DND-41 (cell line): Measurements from ENCODE around the gene DOP1A.

Source experiments
- ATAC-seq: fragments of 200-7000 bp; cut with Tn5 transposase; 3 replicates; pipeline ENCODE4 v1.9.1; 2021; ENCODE audit warnings: low read depth; ENCODE audit not compliant: insufficient read depth
- DNase-seq: peaks from one replicate; pipeline ENCODE4 v3.0.0-alpha.2; 2020
- H2AFZ ChIP-seq: 2 replicates; pipeline ENCODE4 v1.6.0; 2012; ENCODE audit warnings: low read depth, low read length
- H3K27ac ChIP-seq: 2 replicates; pipeline ENCODE4 v1.5.1; 2012; ENCODE audit warnings: low read length, inconsistent platforms
- H3K27me3 ChIP-seq: fragments of 200-600 bp; sonication (generic); 2 replicates; pipeline ENCODE4 v1.6.0; 2012; ENCODE audit warnings: low read length, mild to moderate bottlenecking, inconsistent platforms; ENCODE audit not compliant: insufficient read depth, poor library complexity
- H3K36me3 ChIP-seq: 2 replicates; pipeline ENCODE4 v1.5.1; 2012; ENCODE audit warnings: low read length, inconsistent platforms; ENCODE audit not compliant: insufficient read depth
- H3K4me1 ChIP-seq: 2 replicates; pipeline ENCODE4 v1.5.1; 2012; ENCODE audit warnings: mild to moderate bottlenecking, low read length; ENCODE audit not compliant: insufficient read depth
- H3K4me2 ChIP-seq: 2 replicates; pipeline ENCODE4 v1.6.0; 2012; ENCODE audit warnings: mild to moderate bottlenecking, moderate library complexity, low read length, inconsistent platforms; ENCODE audit not compliant: insufficient read depth
- H3K4me3 ChIP-seq, 2 experiments: fragments of 200-600 bp in 1 of 2; shearing (Covaris generic) in 1 of 2; 2 replicates each; pipeline ENCODE4 v1.5.1; 2012 to 2016; ENCODE audit warnings: inconsistent platforms in 2 of 2, low read length in 2 of 2, mild to moderate bottlenecking in 2 of 2, low read depth in 1 of 2, moderate library complexity in 1 of 2
- H3K79me2 ChIP-seq: 2 replicates; pipeline ENCODE4 v1.6.0; 2012; ENCODE audit warnings: low read length, inconsistent platforms; ENCODE audit not compliant: insufficient read depth
- H3K9ac ChIP-seq: 2 replicates; pipeline ENCODE4 v1.6.0; 2012; ENCODE audit warnings: low read depth, mild to moderate bottlenecking, inconsistent platforms, low read length, moderate library complexity
- H3K9me3 ChIP-seq: 2 replicates; pipeline ENCODE4 v1.5.1; 2012; ENCODE audit warnings: low read length, moderate library complexity, mild to moderate bottlenecking, inconsistent platforms; ENCODE audit not compliant: insufficient read depth, severe bottlenecking
- H4K20me1 ChIP-seq: 2 replicates; pipeline ENCODE4 v1.6.0; 2012; ENCODE audit warnings: low read length; ENCODE audit not compliant: insufficient read depth
- EZH2 ChIP-seq: IDR thresholded peaks from 3 replicates; pipeline ENCODE4 v1.6.1; 2012; ENCODE audit warnings: borderline replicate concordance, low read depth, mild to moderate bottlenecking, moderate library complexity, low read length, inconsistent platforms; ENCODE audit not compliant: severe bottlenecking
- TF ChIP-seq, protein P1 (sequence below): IDR thresholded peaks from 2 replicates; pipeline ENCODE4 v1.5.1; 2012; ENCODE audit warnings: borderline replicate concordance, low read length, moderate library complexity, mild to moderate bottlenecking; ENCODE audit not compliant: poor library complexity, severe bottlenecking; ENCODE audit errors: extremely low read depth

Gene DOP1A, protein sequence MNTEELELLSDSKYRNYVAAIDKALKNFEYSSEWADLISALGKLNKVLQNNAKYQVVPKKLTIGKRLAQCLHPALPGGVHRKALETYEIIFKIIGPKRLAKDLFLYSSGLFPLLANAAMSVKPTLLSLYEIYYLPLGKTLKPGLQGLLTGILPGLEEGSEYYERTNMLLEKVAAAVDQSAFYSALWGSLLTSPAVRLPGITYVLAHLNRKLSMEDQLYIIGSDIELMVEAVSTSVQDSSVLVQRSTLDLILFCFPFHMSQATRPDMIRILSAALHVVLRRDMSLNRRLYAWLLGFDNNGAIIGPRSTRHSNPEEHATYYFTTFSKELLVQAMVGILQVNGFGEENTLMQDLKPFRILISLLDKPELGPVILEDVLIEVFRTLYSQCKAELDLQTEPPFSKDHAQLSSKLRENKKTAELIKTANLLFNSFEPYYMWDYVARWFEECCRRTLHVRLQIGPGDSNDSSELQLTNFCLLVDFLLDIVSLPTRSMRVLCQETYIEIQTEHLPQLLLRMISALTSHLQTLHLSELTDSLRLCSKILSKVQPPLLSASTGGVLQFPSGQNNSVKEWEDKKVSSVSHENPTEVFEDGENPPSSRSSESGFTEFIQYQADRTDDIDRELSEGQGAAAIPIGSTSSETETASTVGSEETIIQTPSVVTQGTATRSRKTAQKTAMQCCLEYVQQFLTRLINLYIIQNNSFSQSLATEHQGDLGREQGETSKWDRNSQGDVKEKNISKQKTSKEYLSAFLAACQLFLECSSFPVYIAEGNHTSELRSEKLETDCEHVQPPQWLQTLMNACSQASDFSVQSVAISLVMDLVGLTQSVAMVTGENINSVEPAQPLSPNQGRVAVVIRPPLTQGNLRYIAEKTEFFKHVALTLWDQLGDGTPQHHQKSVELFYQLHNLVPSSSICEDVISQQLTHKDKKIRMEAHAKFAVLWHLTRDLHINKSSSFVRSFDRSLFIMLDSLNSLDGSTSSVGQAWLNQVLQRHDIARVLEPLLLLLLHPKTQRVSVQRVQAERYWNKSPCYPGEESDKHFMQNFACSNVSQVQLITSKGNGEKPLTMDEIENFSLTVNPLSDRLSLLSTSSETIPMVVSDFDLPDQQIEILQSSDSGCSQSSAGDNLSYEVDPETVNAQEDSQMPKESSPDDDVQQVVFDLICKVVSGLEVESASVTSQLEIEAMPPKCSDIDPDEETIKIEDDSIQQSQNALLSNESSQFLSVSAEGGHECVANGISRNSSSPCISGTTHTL (N-terminal part only)

DNA sequence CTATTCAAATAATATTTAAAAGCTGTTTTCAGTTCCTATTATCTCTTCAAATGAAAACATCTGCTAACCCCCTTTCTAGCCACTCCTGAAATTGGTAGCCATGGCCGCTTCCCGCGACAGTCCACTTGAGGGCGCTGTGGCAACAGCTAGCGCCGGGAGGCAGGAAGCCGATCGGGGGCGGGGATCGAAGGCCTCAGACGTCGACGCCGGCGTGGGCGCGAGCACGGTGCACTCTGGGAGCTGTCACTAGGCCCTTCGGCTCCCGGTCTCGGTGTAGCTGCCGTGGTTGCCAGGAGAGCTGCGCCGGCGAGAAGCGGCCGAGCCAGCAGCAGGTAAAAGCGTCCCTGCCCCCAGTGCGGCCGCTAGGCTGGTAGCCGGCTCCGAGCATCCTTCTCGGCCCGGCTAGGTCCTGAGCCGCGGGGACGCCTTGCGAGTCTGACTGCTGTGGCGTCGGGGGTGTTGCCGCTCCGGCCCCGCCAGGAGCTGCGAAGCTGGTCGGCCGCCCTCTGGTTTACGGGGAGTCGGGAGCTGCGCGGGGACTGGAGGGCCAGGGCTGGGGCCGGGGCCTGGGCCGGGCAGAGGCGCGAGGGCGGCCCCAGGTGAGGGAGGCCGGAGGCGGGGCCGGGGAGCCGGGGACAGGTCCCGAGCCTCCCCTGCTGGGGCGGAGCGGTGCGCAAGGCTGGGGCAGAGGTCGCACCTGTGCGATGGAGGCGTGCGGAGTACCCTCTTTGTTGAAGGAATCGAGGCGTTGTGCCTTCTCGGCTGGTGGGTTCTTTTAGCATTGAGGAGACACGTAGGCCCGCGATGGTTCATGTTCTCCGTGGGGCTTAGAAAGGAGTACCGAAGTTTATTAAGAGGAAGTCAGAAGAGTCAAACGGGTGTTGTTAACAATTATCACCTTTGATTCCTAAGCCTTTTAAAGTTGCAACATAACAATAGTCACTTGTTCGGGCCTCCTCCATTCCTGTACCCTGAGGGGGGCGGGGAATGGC lies at the start of gene DOP1A:
TSS of gene DOP1A (plus strand) at position 224 of the 992 bp plus-strand sequence. CDS start 29,307 bp downstream, outside the sequence.
- no peaks in the 10 kb centered on the region for H4K20me1 ChIP-seq

DNA sequence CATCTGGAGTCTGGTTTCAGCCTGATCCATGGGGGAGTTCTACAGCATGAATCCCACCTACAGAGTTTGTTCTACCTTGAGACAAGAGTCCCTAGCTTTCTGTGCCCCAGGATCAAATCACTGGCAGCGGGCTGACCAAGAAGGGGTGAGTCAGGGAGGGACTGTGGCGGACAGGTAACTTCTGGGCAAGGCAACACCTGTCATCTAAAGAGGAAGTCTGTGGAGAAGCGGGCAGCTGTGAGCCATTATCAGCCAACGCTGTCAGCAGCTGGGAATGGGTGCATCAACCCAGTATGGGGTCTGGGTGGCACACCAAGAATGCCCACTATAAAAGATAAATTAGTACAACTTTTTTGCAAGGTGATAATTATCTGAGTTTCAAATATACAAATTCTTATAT lies 47.7 kb upstream of the DOP1A start:
- TF ChIP-seq, protein P1, sequence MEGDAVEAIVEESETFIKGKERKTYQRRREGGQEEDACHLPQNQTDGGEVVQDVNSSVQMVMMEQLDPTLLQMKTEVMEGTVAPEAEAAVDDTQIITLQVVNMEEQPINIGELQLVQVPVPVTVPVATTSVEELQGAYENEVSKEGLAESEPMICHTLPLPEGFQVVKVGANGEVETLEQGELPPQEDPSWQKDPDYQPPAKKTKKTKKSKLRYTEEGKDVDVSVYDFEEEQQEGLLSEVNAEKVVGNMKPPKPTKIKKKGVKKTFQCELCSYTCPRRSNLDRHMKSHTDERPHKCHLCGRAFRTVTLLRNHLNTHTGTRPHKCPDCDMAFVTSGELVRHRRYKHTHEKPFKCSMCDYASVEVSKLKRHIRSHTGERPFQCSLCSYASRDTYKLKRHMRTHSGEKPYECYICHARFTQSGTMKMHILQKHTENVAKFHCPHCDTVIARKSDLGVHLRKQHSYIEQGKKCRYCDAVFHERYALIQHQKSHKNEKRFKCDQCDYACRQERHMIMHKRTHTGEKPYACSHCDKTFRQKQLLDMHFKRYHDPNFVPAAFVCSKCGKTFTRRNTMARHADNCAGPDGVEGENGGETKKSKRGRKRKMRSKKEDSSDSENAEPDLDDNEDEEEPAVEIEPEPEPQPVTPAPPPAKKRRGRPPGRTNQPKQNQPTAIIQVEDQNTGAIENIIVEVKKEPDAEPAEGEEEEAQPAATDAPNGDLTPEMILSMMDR = no peak
- no peak for TF ChIP-seq EZH2

More for the DNA sequence above, at the start of gene DOP1A:
- peak within 1 kb of the TSS; percentile 63 to 65 for H3K4me3 ChIP-seq
- peak within 1 kb of the TSS; percentile 80 for H2AFZ ChIP-seq
- peaks cover 69% of the 10 kb centered on the region for H3K79me2 ChIP-seq
- H3K9me3 ChIP-seq = no peaks in the 10 kb centered on the region
- TF ChIP-seq, protein P1 = peak; percentile 98
- TF ChIP-seq EZH2 = no peak
- no peaks in the 10 kb centered on the region for H3K27me3 ChIP-seq
- H3K9ac ChIP-seq = peak within 1 kb of the TSS; percentile 69
- ATAC-seq (peak; percentile 91), DNase-seq (peak; percentile 95)
- H3K4me2 ChIP-seq = peak within 1 kb of the TSS; percentile 78
- H3K27ac ChIP-seq = peak within 1 kb of the TSS; percentile 51
- peaks cover 60% of the 10 kb centered on the region for H3K4me1 ChIP-seq
- H3K36me3 ChIP-seq = no peaks in the 10 kb centered on the region; the same call in 1 of the 2 replicates

DNA sequence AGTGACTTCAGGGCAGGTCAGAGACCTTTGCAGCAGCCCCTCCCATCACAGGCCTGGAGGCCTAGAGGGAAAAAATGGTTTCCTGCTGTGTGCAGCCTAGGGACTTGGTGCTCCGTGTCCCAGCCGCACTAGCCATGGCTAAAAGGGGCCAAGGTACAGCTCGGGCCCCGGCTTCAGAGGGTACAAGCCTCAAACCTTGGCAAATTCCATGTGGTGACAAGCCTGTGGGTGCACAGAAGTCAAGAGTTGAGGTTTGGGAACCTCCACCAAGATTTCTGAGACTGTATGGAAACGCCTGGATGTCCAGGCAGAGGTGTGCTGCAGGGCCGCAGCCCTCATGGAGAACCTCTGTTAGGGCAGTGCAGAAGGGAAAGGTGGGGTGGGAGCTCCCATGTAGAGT lies 35.8 kb upstream of the DOP1A start:
- H4K20me1 ChIP-seq = no peaks in the 10 kb centered on the region
- no peaks in the 10 kb centered on the region for H3K27me3 ChIP-seq
- TF ChIP-seq EZH2 = no peak
- TF ChIP-seq, protein P1 = no peak
- no peak overlapping the region for H3K27ac ChIP-seq
- peaks cover 28% of the 10 kb centered on the region for H3K9me3 ChIP-seq
- no peaks in the 10 kb centered on the region for H3K79me2 ChIP-seq
- no peak overlapping the region for H3K9ac ChIP-seq
- H2AFZ ChIP-seq = no peak overlapping the region
- peaks cover 36% of the 10 kb centered on the region for H3K36me3 ChIP-seq
- ATAC-seq (no peak), DNase-seq (no peak)
- no peak overlapping the region for H3K4me3 ChIP-seq
- H3K4me2 ChIP-seq = no peak overlapping the region
- no peaks in the 10 kb centered on the region for H3K4me1 ChIP-seq

More for the DNA sequence above, 47.7 kb upstream of the DOP1A start:
- Histone ChIP-seq H2AFZ (no peak overlapping the region), H3K4me1 (no peaks in the 10 kb centered on the region), H3K27me3 (no peaks in the 10 kb centered on the region), H3K27ac (no peak overlapping the region), H3K9ac (no peak overlapping the region), H3K36me3 (peaks cover 59% of the 10 kb centered on the region; the same call in 1 of the 2 replicates), H3K4me2 (no peak overlapping the region), H3K4me3 (no peak overlapping the region), H4K20me1 (no peaks in the 10 kb centered on the region), H3K79me2 (no peaks in the 10 kb centered on the region), H3K9me3 (no peaks in the 10 kb centered on the region)
- no peak for ATAC-seq
- no peak for DNase-seq
